H1 (cell line): ENCODE measurements around the gene SMYD3.

ENCODE experiments used
- CBX5 ChIP-seq: fragments of 300-800, 300-1000 bp; sonication (generic); IDR thresholded peaks from 2 replicates; pipeline ENCODE4 v1.7.1; 2016; ENCODE audit warnings: antibody characterized with exemption, low read length, low read depth
- POLR2AphosphoS5 ChIP-seq: IDR thresholded peaks from 2 replicates; pipeline ENCODE4 v1.6.1; 2011; ENCODE audit warnings: low read depth, low read length
- RAD21 ChIP-seq, 2 experiments: IDR thresholded peaks in 1 of 2; conservative IDR thresholded peaks in 1 of 2; 2 replicates each; pipeline ENCODE4 v1.6.1; 2011; ENCODE audit warnings: low read depth in 2 of 2, low read length in 2 of 2, improper control_type of control experiment in 1 of 2, inconsistent platforms in 1 of 2, mild to moderate bottlenecking in 1 of 2, moderate library complexity in 1 of 2
- TEAD4 ChIP-seq: IDR thresholded peaks from 2 replicates; pipeline ENCODE4 v1.6.1; 2012; ENCODE audit warnings: low read depth, low read length, inconsistent platforms, mixed read lengths
- YY1 ChIP-seq: IDR thresholded peaks from 2 replicates; pipeline ENCODE4 v1.6.1; 2011; ENCODE audit warnings: low read depth, mild to moderate bottlenecking, low read length
- TF ChIP-seq, protein P1 (sequence below), 3 experiments: IDR thresholded peaks; 1 replicate in 2 of 3; 2 replicates in 1 of 3; pipeline versions ENCODE4 v1.5.1 to v1.6.1; 2011; ENCODE audit warnings: low read length in 3 of 3, mild to moderate bottlenecking in 3 of 3, inconsistent platforms in 2 of 3, low read depth in 1 of 3, moderate library complexity in 1 of 3; ENCODE audit not compliant: insufficient read depth in 1 of 3; ENCODE audit errors: control extremely low read depth in 1 of 3

DNA sequence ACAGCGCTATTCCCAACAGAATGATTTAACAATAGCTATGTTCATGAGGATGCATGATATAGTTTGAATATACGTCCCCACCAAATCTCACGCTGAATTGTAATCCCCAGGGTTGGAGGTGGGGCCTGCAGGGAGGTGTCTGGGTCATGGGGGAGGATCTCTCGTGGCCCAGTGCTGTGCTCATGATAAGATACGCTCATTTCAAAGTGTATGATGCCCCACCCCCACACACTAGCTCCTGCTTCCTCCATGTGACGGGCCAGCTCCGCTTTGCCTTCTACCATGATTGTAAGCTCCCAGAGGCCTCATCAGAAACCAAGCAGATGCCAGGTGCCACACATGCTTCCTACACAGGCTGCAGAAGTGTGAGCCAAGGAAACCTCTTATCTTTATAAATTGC, 93.6 kb downstream of the SMYD3 start:
- TF ChIP-seq, protein P1, sequence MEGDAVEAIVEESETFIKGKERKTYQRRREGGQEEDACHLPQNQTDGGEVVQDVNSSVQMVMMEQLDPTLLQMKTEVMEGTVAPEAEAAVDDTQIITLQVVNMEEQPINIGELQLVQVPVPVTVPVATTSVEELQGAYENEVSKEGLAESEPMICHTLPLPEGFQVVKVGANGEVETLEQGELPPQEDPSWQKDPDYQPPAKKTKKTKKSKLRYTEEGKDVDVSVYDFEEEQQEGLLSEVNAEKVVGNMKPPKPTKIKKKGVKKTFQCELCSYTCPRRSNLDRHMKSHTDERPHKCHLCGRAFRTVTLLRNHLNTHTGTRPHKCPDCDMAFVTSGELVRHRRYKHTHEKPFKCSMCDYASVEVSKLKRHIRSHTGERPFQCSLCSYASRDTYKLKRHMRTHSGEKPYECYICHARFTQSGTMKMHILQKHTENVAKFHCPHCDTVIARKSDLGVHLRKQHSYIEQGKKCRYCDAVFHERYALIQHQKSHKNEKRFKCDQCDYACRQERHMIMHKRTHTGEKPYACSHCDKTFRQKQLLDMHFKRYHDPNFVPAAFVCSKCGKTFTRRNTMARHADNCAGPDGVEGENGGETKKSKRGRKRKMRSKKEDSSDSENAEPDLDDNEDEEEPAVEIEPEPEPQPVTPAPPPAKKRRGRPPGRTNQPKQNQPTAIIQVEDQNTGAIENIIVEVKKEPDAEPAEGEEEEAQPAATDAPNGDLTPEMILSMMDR (IDR thresholded peaks at IDR 0.05; ENCODE audit: control extremely low read depth in 1 of 3, insufficient read depth in 1 of 3, low read depth in 1 of 3, low read length in 3 of 3) = no peak
- TF ChIP-seq POLR2AphosphoS5 (no peak), RAD21 (IDR thresholded peaks at IDR 0.05 in 1 of 2, conservative IDR thresholded peaks at IDR 0.05 in 1 of 2; ENCODE audit: low read depth in 2 of 2, low read length in 2 of 2) (no peak), TEAD4 (no peak), YY1 (no peak), CBX5 (no peak)
